Mesenchymal stem cell (in vitro differentiated cells and primary cell): Measurements from ENCODE around the gene PXDC1.
A peak's percentile ranks its signal among the peaks of the same experiment; 100 is the strongest.

ENCODE experiments used
- DNase-seq: peaks from one replicate; pipeline ENCODE4 v3.0.0-alpha.2; 2013
- H2AFZ ChIP-seq: one replicate; pipeline ENCODE4 v1.6.1; 2013; ENCODE audit warnings: low read depth, mild to moderate bottlenecking, control low read depth, inconsistent platforms, low read length, moderate library complexity
- H2AK5ac ChIP-seq: 2 replicates; pipeline ENCODE4 v1.6.1; 2013; ENCODE audit warnings: low read length, moderate library complexity, mild to moderate bottlenecking, inconsistent platforms; ENCODE audit not compliant: severe bottlenecking
- H2BK120ac ChIP-seq: one replicate; pipeline ENCODE4 v1.6.1; 2013; ENCODE audit warnings: low read depth, mild to moderate bottlenecking, inconsistent platforms, low read length, moderate library complexity
- H2BK12ac ChIP-seq, 2 experiments: one replicate each; pipeline ENCODE4 v1.6.1; 2013; ENCODE audit warnings: inconsistent platforms in 2 of 2, low read length in 2 of 2, mild to moderate bottlenecking in 2 of 2, moderate library complexity in 2 of 2, control low read depth in 1 of 2
- H2BK15ac ChIP-seq: one replicate; pipeline ENCODE4 v1.6.1; 2013; ENCODE audit warnings: mild to moderate bottlenecking, low read depth, inconsistent platforms; ENCODE audit not compliant: poor library complexity, severe bottlenecking
- H2BK5ac ChIP-seq: 2 replicates; pipeline ENCODE4 v1.6.1; 2013; ENCODE audit warnings: low read depth, mild to moderate bottlenecking, low read length, control low read depth, inconsistent platforms; ENCODE audit not compliant: poor library complexity, severe bottlenecking
- H3K14ac ChIP-seq, 2 experiments: one replicate each; pipeline ENCODE4 v1.6.1; 2013; ENCODE audit warnings: inconsistent platforms in 2 of 2, low read length in 2 of 2, control low read depth in 1 of 2, mild to moderate bottlenecking in 1 of 2, moderate library complexity in 1 of 2
- H3K18ac ChIP-seq, 2 experiments: one replicate each; pipeline ENCODE4 v1.6.1; 2013; ENCODE audit warnings: inconsistent platforms in 2 of 2, low read length in 2 of 2, control low read depth in 1 of 2, low read depth in 1 of 2, mild to moderate bottlenecking in 1 of 2
- H3K23ac ChIP-seq, 2 experiments: one replicate each; pipeline ENCODE4 v1.6.1; 2013; ENCODE audit warnings: inconsistent platforms in 2 of 2, low read length in 2 of 2, mild to moderate bottlenecking in 2 of 2, moderate library complexity in 2 of 2, control low read depth in 1 of 2
- H3K27ac ChIP-seq: 2 replicates; pipeline ENCODE4 v1.5.1; 2013; ENCODE audit warnings: mild to moderate bottlenecking, moderate library complexity, low read length, control low read depth, inconsistent platforms; ENCODE audit not compliant: poor library complexity, severe bottlenecking
- H3K27me3 ChIP-seq, 2 experiments: 2 replicates each; pipeline versions ENCODE4 v1.6.1 to v1.7.0; 2013; ENCODE audit warnings: low read length in 2 of 2, mild to moderate bottlenecking in 2 of 2, moderate library complexity in 2 of 2, control low read depth in 1 of 2, inconsistent platforms in 1 of 2; ENCODE audit not compliant: control insufficient read depth in 1 of 2, insufficient read depth in 1 of 2
- H3K36me3 ChIP-seq, 2 experiments: 2 replicates each; pipeline versions ENCODE4 v1.6.1 to v1.7.0; 2013; ENCODE audit warnings: low read length in 2 of 2, control low read depth in 1 of 2, inconsistent platforms in 1 of 2, low read depth in 1 of 2, mild to moderate bottlenecking in 1 of 2; ENCODE audit not compliant: insufficient read depth in 2 of 2, control insufficient read depth in 1 of 2
- H3K4ac ChIP-seq, 2 experiments: one replicate each; pipeline ENCODE4 v1.6.1; 2013; ENCODE audit warnings: inconsistent platforms in 2 of 2, low read length in 2 of 2, mild to moderate bottlenecking in 2 of 2, moderate library complexity in 2 of 2, control low read depth in 1 of 2, low read depth in 1 of 2
- H3K4me1 ChIP-seq: 2 replicates; pipeline ENCODE4 v1.6.1; 2013; ENCODE audit warnings: low read depth, low read length, control low read depth; ENCODE audit not compliant: control insufficient read depth, insufficient read depth
- H3K4me2 ChIP-seq: 2 replicates; pipeline ENCODE4 v1.6.1; 2013; ENCODE audit warnings: low read length, mild to moderate bottlenecking, inconsistent platforms; ENCODE audit not compliant: poor library complexity, severe bottlenecking
- H3K4me3 ChIP-seq, 2 experiments: 2 replicates each; pipeline versions ENCODE4 v1.5.1 to v1.7.0; 2013; ENCODE audit warnings: low read length in 2 of 2, mild to moderate bottlenecking in 2 of 2, control low read depth in 1 of 2, low read depth in 1 of 2; ENCODE audit not compliant: insufficient read depth in 1 of 2
- H3K79me1 ChIP-seq: replicated peaks from 2 replicates; pipeline ENCODE4 v1.6.1; 2013; ENCODE audit warnings: mild to moderate bottlenecking, control low read depth, low read length, inconsistent platforms; ENCODE audit not compliant: poor library complexity, severe bottlenecking
- H3K9ac ChIP-seq: 2 replicates; pipeline ENCODE4 v1.7.0; 2013; ENCODE audit warnings: mild to moderate bottlenecking, low read length, moderate library complexity
- H3K9me3 ChIP-seq: 2 replicates; pipeline ENCODE4 v1.7.0; 2013; ENCODE audit warnings: mild to moderate bottlenecking, low read length; ENCODE audit not compliant: control insufficient read depth
- H4K8ac ChIP-seq: one replicate; pipeline ENCODE4 v1.6.1; 2013; ENCODE audit warnings: inconsistent platforms, mild to moderate bottlenecking, low read length, moderate library complexity
- H4K91ac ChIP-seq: one replicate; pipeline ENCODE4 v1.6.1; 2013; ENCODE audit warnings: mild to moderate bottlenecking, low read length, inconsistent platforms
- WGBS: methylation state at CpG from one replicate; pipeline ENCODE4 v1.1.7; 2013; ENCODE audit warnings: mixed read lengths; 5-methylcytosine and 5-hydroxymethylcytosine counted together

The PXDC1 gene

DNA sequence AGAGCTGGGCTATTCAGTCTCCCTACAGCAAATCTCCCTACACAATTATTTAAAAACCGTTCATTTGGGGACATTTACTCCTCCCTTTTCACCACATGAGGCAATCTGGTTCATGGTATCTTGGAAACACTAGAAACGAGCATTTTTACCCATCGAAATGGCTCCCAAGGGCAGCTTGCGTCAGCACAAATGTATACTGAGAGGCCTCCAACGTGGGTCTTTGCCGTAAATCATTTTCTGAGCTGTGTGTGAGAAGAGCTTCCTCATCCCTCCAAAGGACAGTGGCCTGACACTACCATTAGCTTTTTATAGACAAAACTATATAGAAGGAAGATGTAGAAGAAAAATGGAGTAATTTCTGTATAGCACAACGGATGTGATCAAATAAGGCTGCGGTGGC is 30.0 kb upstream of the PXDC1 start:
- Histone ChIP-seq H4K91ac (no peak overlapping the region), H4K8ac (no peak overlapping the region), H3K4me2 (no peak overlapping the region), H3K27ac (no peak overlapping the region), H3K4ac (no peak overlapping the region), H2AFZ (no peak overlapping the region), H3K27me3 (peaks cover 0 to 8% of the 10 kb centered on the region in 2 experiments), H3K9ac (no peak overlapping the region), H3K14ac (no peak overlapping the region), H2BK5ac (no peak overlapping the region), H3K9me3 (no peaks in the 10 kb centered on the region), H3K23ac (no peak overlapping the region), H2BK12ac (no peak overlapping the region), H3K36me3 (no peaks in the 10 kb centered on the region), H2AK5ac (no peak overlapping the region), H2BK15ac (no peak overlapping the region), H3K18ac (peak overlapping the region in 1 of 2 experiments; percentile 31), H3K79me1 (no peaks in the 10 kb centered on the region), H2BK120ac (no peak overlapping the region), H3K4me3 (no peak overlapping the region), H3K4me1 (peaks cover 6% of the 10 kb centered on the region)
- WGBS = 51% methylated on average over 8 of the region's 8 CpGs
- no peak for DNase-seq

DNA sequence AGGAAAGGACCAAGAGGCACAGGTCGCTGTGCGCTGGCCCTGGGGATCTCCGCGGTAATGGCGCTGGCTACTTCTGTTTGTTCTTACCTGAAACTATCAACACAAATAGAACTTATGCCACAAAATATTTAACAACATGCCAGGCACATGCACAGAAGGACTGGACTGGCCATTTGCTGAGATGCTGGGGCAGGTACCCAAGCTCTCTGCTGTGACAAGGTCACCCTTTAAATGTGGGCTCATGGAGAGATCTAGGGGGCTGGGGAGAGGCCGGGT is 28.0 kb upstream of the PXDC1 start:
- no peak for DNase-seq
- no peak overlapping the region for H3K4me2 ChIP-seq
- H4K8ac ChIP-seq = no peak overlapping the region
- H3K9me3 ChIP-seq = no peaks in the 10 kb centered on the region
- H3K79me1 ChIP-seq = no peaks in the 10 kb centered on the region
- no peak overlapping the region for H2BK5ac ChIP-seq
- no peak overlapping the region for H3K4ac ChIP-seq
- 97% methylated on average over 6 of the region's 6 CpGs for WGBS
- H3K4me1 ChIP-seq = peaks cover 6% of the 10 kb centered on the region
- H3K27ac ChIP-seq = no peak overlapping the region
- H2BK120ac ChIP-seq = no peak overlapping the region
- no peaks in the 10 kb centered on the region for H3K36me3 ChIP-seq
- H4K91ac ChIP-seq = no peak overlapping the region
- H3K9ac ChIP-seq = no peak overlapping the region
- no peak overlapping the region for H2AFZ ChIP-seq
- no peak overlapping the region for H3K4me3 ChIP-seq
- peaks cover 0 to 8% of the 10 kb centered on the region in 2 experiments for H3K27me3 ChIP-seq
- H3K18ac ChIP-seq = no peak overlapping the region
- H3K14ac ChIP-seq = no peak overlapping the region
- no peak overlapping the region for H2AK5ac ChIP-seq
- H2BK12ac ChIP-seq = no peak overlapping the region
- no peak overlapping the region for H3K23ac ChIP-seq
- peak overlapping the region; percentile 9 for H2BK15ac ChIP-seq

DNA sequence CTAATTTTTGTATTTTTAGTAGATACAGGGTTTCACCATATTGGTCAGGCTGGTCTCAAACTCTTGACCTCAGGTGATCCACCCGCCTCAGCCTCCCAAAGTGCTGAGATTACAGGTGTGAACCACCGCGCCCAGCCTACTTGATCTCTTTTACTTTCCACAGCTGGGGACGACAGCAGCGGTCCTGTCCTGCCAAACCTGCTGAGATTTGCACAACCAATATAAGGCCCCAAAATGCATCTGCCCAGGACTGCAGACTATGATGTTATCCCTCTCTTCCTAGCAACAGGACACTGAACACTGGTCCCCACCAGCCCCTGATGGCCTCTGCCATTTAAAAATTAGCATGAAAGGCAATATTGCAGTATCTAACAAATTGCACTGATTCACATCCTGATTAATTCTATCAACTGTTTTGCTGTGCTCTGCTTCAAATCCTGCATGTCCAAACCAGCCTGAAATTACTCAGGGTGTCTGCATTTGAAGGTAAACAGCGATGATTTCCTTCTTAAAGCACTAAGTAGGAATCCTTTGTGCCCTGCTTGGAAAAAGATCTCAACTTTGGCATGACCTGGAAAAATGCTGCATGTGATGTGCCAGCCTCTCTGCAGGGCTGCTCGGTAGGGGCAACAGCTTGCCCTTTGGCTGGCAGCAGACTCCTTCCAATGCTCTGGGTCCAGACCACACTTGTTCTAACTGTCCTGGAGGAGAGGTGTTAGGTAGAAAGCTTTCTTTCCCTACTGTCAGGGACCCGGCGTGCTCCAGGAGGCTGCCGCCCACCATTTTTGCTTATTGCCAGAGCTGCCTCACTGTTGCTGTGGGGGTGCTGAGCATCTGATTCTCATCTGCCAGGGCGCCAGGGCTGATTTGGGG is 27.4 kb upstream of the PXDC1 start:
- H3K79me1 ChIP-seq = no peaks in the 10 kb centered on the region

DNA sequence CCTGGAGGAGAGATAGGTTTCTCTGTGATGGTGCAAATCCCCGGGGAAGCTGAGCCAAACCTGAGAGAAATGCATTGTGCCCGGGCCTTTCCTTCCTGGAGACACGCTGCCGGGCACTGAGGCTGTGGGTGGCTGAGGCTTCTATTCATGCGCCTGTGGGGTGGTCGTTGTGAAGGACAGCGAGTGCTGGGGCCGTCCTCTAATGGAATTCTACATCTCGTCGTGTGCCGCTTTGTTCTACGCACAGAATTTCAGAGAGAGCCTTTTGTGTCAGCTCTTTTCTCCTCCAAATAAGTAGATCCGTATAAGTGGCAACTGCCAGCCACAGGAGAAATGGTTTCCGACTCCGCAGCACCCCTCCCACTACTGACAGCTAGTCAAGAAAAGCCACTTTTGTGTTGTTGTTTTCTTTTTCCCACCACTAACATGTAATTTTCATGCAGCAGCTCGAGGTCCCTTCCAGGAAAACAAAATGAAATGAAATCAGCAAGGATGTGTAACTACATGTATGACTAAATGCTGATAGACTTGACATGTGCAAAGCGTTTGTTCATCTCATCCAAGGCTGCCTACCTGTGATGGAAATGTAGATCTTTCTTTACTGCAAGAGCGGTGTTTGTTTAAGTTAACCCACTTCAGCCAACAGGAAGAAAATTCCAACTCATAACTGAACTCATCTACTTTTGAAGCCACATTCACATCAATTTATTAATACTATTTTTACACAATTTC is 26.4 kb upstream of the PXDC1 start:
- H2AFZ ChIP-seq = no peak overlapping the region
- H4K91ac ChIP-seq = no peak overlapping the region
- H2BK15ac ChIP-seq = peak overlapping the region; percentile 12
- no peak overlapping the region for H3K4ac ChIP-seq
- no peak overlapping the region for H2AK5ac ChIP-seq
- H3K4me3 ChIP-seq = no peak overlapping the region
- no peak overlapping the region for H3K18ac ChIP-seq
- no peaks in the 10 kb centered on the region for H3K9me3 ChIP-seq
- H3K27me3 ChIP-seq = peaks cover 0 to 8% of the 10 kb centered on the region in 2 experiments
- H3K4me1 ChIP-seq = peaks cover 7% of the 10 kb centered on the region
- no peaks in the 10 kb centered on the region for H3K79me1 ChIP-seq
- H3K23ac ChIP-seq = no peak overlapping the region
- H4K8ac ChIP-seq = no peak overlapping the region
- 91% methylated on average over 18 of the region's 18 CpGs for WGBS
- no peak overlapping the region for H3K9ac ChIP-seq
- no peak overlapping the region for H2BK12ac ChIP-seq
- no peaks in the 10 kb centered on the region for H3K36me3 ChIP-seq
- no peak overlapping the region for H3K27ac ChIP-seq
- no peak overlapping the region for H2BK5ac ChIP-seq
- H3K4me2 ChIP-seq = no peak overlapping the region
- no peak for DNase-seq
- H2BK120ac ChIP-seq = no peak overlapping the region
- no peak overlapping the region for H3K14ac ChIP-seq

More for the DNA sequence above, 27.4 kb upstream of the PXDC1 start:
- Histone ChIP-seq H2BK120ac (no peak overlapping the region), H3K36me3 (no peaks in the 10 kb centered on the region), H3K27ac (no peak overlapping the region), H3K23ac (no peak overlapping the region), H2BK12ac (no peak overlapping the region), H3K4me1 (peaks cover 6% of the 10 kb centered on the region), H3K14ac (no peak overlapping the region), H4K91ac (no peak overlapping the region), H3K9ac (no peak overlapping the region), H2AFZ (no peak overlapping the region), H3K18ac (peak overlapping the region in 1 of 2 experiments; percentile 11), H2BK5ac (no peak overlapping the region), H2AK5ac (no peak overlapping the region), H3K4me3 (no peak overlapping the region), H3K27me3 (peaks cover 0 to 8% of the 10 kb centered on the region in 2 experiments), H4K8ac (no peak overlapping the region), H3K4ac (no peak overlapping the region), H2BK15ac (no peak overlapping the region), H3K9me3 (no peaks in the 10 kb centered on the region), H3K4me2 (no peak overlapping the region)
- 97% methylated on average over 11 of the region's 11 CpGs for WGBS
- no peak for DNase-seq
